WTC11 (cell line): ENCODE data around the gene DPYSL4. TPM values are rescaled to one million over a fixed set of nuclear protein-coding genes. Genes with fewer than 3 reads are reported as not detected.

Experiments
- ATAC-seq: fragments of 200-7000 bp; cut with Tn5 transposase; 2 replicates; pipeline ENCODE4 v1.10.0; 2021; ENCODE audit warnings: mild to moderate bottlenecking, moderate library complexity
- CTCF ChIA-PET: fragments of 300-600 bp; sonication (Branson Sonifier 250); formaldehyde crosslinking; loops from one replicate; lab custom pipeline; 2021; ENCODE audit warnings: antibody characterized with exemption; lab: Charles Lee
- POLR2A ChIA-PET: fragments of 350-600 bp; sonication (Branson Sonifier 250); formaldehyde crosslinking; loops from one replicate; lab custom pipeline; 2021; ENCODE audit warnings: antibody characterized with exemption; lab: Charles Lee
- DNase-seq: peaks from one replicate; pipeline ENCODE4 v3.0.0; 2021; ENCODE audit warnings: low spot score
- H3K27ac Mint-ChIP-seq: 2 replicates; pipeline ENCODE4 v1.8.0; 2021; ENCODE audit warnings: mixed read lengths
- H3K27me3 Mint-ChIP-seq: 2 replicates; pipeline ENCODE4 v1.8.0; 2021; ENCODE audit warnings: low read depth, mild to moderate bottlenecking, moderate library complexity, mixed read lengths
- H3K36me3 Mint-ChIP-seq: 2 replicates; pipeline ENCODE4 v1.8.0; 2021; ENCODE audit warnings: mixed read lengths
- H3K4me1 Mint-ChIP-seq: 2 replicates; pipeline ENCODE4 v1.8.0; 2022; ENCODE audit warnings: mixed read lengths
- H3K4me3 Mint-ChIP-seq: 2 replicates; pipeline ENCODE4 v1.8.0; 2021; ENCODE audit warnings: mild to moderate bottlenecking, moderate library complexity, mixed read lengths
- H3K9me3 Mint-ChIP-seq: 2 replicates; pipeline ENCODE4 v1.8.0; 2021; ENCODE audit warnings: mixed read lengths
- ATF6 ChIP-seq: sonication (generic); formaldehyde crosslinking; IDR thresholded peaks from 2 replicates; pipeline ENCODE4 v1.8.1; 2023; ENCODE audit warnings: mild to moderate bottlenecking, missing genetic modification reagents
- ELF4 ChIP-seq: sonication (generic); formaldehyde crosslinking; IDR thresholded peaks from 2 replicates; pipeline ENCODE4 v1.8.1; 2022; ENCODE audit warnings: low read depth, mild to moderate bottlenecking, moderate library complexity, missing genetic modification reagents
- JAZF1 ChIP-seq: fragments of 250-450 bp; sonication (Bioruptor Pico); IDR thresholded peaks from 2 replicates; pipeline ENCODE4 v1.9.0; 2021; ENCODE audit warnings: moderate library complexity, mild to moderate bottlenecking, inconsistent platforms
- NFE2L1 ChIP-seq: sonication (generic); formaldehyde crosslinking; IDR thresholded peaks from 2 replicates; pipeline ENCODE4 v1.8.1; 2023; ENCODE audit warnings: missing genetic modification reagents
- NR2C2 ChIP-seq: sonication (generic); formaldehyde crosslinking; IDR thresholded peaks from 2 replicates; pipeline ENCODE4 v1.8.0; 2022; ENCODE audit warnings: mild to moderate bottlenecking, missing genetic modification reagents
- RELA ChIP-seq: sonication (generic); formaldehyde crosslinking; IDR thresholded peaks from 2 replicates; pipeline ENCODE4 v1.8.1; 2022; ENCODE audit warnings: missing genetic modification reagents, mild to moderate bottlenecking, borderline replicate concordance
- TCF7 ChIP-seq: sonication (generic); formaldehyde crosslinking; IDR thresholded peaks from 2 replicates; pipeline ENCODE4 v1.8.0; 2022; ENCODE audit warnings: mild to moderate bottlenecking, low read depth, missing genetic modification reagents, moderate library complexity
- ZNF263 ChIP-seq: sonication (generic); formaldehyde crosslinking; IDR thresholded peaks from 2 replicates; pipeline ENCODE4 v1.8.1; 2022; ENCODE audit warnings: low read depth, mild to moderate bottlenecking, moderate library complexity, missing genetic modification reagents
- ZNF396 ChIP-seq: fragments of 250-450 bp; sonication (Bioruptor Pico); IDR thresholded peaks from 2 replicates; pipeline ENCODE4 v1.8.0; 2021; ENCODE audit warnings: mild to moderate bottlenecking, moderate library complexity, borderline replicate concordance
- total RNA-seq: library from RNA; stranded (reverse); gene quantifications from 3 replicates; pipeline ENCODE4 v1.2.3, GENCODE V29; 2021
- TF ChIP-seq, protein P1 (sequence below): fragments of 250-450 bp; sonication (Bioruptor Pico); IDR thresholded peaks from 2 replicates; pipeline ENCODE4 v1.9.0; 2021; ENCODE audit warnings: mild to moderate bottlenecking
- TF ChIP-seq, protein P2 (sequence below): sonication (generic); formaldehyde crosslinking; IDR thresholded peaks from 2 replicates; pipeline ENCODE4 v1.8.1; 2022; ENCODE audit warnings: missing genetic modification reagents, borderline replicate concordance
- TF ChIP-seq, protein P3 (sequence below): sonication (generic); formaldehyde crosslinking; IDR thresholded peaks from 2 replicates; pipeline ENCODE4 v1.8.1; 2023; ENCODE audit warnings: mild to moderate bottlenecking, missing genetic modification reagents
- TF ChIP-seq, protein P4 (sequence below): sonication (generic); formaldehyde crosslinking; IDR thresholded peaks from 2 replicates; pipeline ENCODE4 v1.8.0; 2022; ENCODE audit warnings: mild to moderate bottlenecking, missing genetic modification reagents

The DPYSL4 gene
- total RNA-seq, 1 experiment from 2014 or later, result 17.0 TPM

DNA sequence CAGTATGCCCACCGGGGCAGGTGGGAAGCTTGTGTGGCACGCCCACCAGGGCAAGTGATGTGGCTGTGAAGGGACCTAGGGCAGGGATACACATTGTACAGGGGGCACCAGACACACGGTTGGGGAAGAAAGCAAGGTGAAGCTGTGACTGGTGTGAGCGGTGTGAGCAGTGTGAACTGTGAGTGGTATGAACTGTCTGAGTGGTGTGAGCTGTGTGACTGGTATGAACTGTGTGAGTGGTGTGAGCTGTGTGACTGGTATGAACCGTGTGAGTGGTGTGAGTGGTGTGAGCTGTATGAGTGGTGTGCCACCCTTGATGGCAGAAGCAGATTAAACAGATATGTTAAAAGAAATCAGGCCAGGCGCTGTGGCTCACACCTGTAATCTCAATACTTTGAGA is 48.1 kb downstream of the DPYSL4 start:
- CTCF ChIA-PET, result interaction anchor here (0.6 to 2.1 kb wide), 2 partner anchors 126 to 444 kb away, joined by 3 to 9 read pairs; no protein-coding TSS in a partner anchor
- no peak for ATAC-seq

DNA sequence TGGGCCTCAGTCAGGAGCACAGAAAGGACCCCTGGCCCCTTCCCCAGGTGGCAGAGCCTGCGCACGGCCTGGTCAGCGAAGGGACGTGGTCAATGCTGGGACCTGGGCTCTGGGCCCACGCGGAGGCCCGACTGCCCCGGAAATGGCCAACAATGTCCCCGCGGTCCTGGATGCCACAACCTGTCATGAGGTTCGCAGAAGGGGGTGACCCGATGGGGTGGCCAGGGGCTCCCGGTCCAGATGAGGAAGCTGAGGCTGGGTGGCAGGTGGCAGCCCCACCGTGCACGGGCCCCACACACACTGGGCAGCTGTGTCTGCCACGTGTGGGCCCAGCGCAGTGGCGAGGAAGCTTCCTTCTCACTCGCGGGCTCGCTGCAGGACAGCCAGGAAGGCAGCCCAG is 49.4 kb downstream of the DPYSL4 start:
- ATAC-seq (no peak), DNase-seq (no peak)
- POLR2A ChIA-PET, result no interaction called here
- no peak overlapping the region for H3K4me3 Mint-ChIP-seq
- no peaks in the 10 kb centered on the region for H3K9me3 Mint-ChIP-seq
- H3K4me1 Mint-ChIP-seq, result no peaks in the 10 kb centered on the region
- TF ChIP-seq ELF4 (CRISPR knock-in tag), result 0 out of 2 replicates have a peak, but pooled peaks have one; percentile 30
- TF ChIP-seq, protein P1, sequence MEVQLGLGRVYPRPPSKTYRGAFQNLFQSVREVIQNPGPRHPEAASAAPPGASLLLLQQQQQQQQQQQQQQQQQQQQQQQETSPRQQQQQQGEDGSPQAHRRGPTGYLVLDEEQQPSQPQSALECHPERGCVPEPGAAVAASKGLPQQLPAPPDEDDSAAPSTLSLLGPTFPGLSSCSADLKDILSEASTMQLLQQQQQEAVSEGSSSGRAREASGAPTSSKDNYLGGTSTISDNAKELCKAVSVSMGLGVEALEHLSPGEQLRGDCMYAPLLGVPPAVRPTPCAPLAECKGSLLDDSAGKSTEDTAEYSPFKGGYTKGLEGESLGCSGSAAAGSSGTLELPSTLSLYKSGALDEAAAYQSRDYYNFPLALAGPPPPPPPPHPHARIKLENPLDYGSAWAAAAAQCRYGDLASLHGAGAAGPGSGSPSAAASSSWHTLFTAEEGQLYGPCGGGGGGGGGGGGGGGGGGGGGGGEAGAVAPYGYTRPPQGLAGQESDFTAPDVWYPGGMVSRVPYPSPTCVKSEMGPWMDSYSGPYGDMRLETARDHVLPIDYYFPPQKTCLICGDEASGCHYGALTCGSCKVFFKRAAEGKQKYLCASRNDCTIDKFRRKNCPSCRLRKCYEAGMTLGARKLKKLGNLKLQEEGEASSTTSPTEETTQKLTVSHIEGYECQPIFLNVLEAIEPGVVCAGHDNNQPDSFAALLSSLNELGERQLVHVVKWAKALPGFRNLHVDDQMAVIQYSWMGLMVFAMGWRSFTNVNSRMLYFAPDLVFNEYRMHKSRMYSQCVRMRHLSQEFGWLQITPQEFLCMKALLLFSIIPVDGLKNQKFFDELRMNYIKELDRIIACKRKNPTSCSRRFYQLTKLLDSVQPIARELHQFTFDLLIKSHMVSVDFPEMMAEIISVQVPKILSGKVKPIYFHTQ (CRISPR knock-in tag), result no peak
- no peak overlapping the region for H3K27ac Mint-ChIP-seq
- H3K36me3 Mint-ChIP-seq, result no peaks in the 10 kb centered on the region
- H3K27me3 Mint-ChIP-seq, result no peaks in the 10 kb centered on the region
- CTCF ChIA-PET, result no interaction called here

More for the DNA sequence above, 48.1 kb downstream of the DPYSL4 start:
- POLR2A ChIA-PET, result no interaction called here
- H3K9me3 Mint-ChIP-seq, result no peaks in the 10 kb centered on the region
- no peak for TF ChIP-seq TCF7 (CRISPR knock-in tag)
- no peak for TF ChIP-seq ATF6
- TF ChIP-seq RELA (CRISPR knock-in tag), result no peak
- no peak for TF ChIP-seq JAZF1
- TF ChIP-seq, all 79 proteins: peak for 0
- no peaks in the 10 kb centered on the region for H3K36me3 Mint-ChIP-seq
- no peak overlapping the region for H3K4me3 Mint-ChIP-seq
- H3K27ac Mint-ChIP-seq, result no peak overlapping the region
- no peak for DNase-seq
- peaks cover under 1% of the 10 kb centered on the region for H3K4me1 Mint-ChIP-seq
- no peaks in the 10 kb centered on the region for H3K27me3 Mint-ChIP-seq

- TF ChIP-seq, protein P2, sequence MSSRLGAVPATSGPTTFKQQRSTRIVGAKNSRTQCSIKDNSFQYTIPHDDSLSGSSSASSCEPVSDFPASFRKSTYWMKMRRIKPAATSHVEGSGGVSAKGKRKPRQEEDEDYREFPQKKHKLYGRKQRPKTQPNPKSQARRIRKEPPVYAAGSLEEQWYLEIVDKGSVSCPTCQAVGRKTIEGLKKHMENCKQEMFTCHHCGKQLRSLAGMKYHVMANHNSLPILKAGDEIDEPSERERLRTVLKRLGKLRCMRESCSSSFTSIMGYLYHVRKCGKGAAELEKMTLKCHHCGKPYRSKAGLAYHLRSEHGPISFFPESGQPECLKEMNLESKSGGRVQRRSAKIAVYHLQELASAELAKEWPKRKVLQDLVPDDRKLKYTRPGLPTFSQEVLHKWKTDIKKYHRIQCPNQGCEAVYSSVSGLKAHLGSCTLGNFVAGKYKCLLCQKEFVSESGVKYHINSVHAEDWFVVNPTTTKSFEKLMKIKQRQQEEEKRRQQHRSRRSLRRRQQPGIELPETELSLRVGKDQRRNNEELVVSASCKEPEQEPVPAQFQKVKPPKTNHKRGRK (CRISPR knock-in tag), result no peak
- TF ChIP-seq ZNF263 (CRISPR knock-in tag) (peak; percentile 62; the same call in 1 of the 2 replicates), ZNF396 (no peak), ATF6 (no peak), NR2C2 (CRISPR knock-in tag) (no peak), NFE2L1 (CRISPR knock-in tag) (no peak)
- TF ChIP-seq, protein P3, sequence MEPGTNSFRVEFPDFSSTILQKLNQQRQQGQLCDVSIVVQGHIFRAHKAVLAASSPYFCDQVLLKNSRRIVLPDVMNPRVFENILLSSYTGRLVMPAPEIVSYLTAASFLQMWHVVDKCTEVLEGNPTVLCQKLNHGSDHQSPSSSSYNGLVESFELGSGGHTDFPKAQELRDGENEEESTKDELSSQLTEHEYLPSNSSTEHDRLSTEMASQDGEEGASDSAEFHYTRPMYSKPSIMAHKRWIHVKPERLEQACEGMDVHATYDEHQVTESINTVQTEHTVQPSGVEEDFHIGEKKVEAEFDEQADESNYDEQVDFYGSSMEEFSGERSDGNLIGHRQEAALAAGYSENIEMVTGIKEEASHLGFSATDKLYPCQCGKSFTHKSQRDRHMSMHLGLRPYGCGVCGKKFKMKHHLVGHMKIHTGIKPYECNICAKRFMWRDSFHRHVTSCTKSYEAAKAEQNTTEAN (CRISPR knock-in tag), result no peak
- TF ChIP-seq, protein P4, sequence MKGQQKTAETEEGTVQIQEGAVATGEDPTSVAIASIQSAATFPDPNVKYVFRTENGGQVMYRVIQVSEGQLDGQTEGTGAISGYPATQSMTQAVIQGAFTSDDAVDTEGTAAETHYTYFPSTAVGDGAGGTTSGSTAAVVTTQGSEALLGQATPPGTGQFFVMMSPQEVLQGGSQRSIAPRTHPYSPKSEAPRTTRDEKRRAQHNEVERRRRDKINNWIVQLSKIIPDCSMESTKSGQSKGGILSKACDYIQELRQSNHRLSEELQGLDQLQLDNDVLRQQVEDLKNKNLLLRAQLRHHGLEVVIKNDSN (CRISPR knock-in tag), result no peak
- TF ChIP-seq, all 79 proteins: peak for 1
- DNase-seq, result no peak
Observed at GRCh38 chr10:132236881-132237280, 50.1 kb downstream of the DPYSL4 start.

More at GRCh38 chr10:132236881-132237280, 50.1 kb downstream of the DPYSL4 start:
- ChIA-PET POLR2A (no interaction called here), CTCF (interaction anchor here (1.0 to 1.2 kb wide), 2 partner anchors 15 to 124 kb away, joined by 3 read pairs; no protein-coding TSS in a partner anchor)
- H3K27me3 Mint-ChIP-seq, result no peaks in the 10 kb centered on the region
- no peak overlapping the region for H3K27ac Mint-ChIP-seq
- H3K4me3 Mint-ChIP-seq, result no peak overlapping the region
- H3K36me3 Mint-ChIP-seq, result no peaks in the 10 kb centered on the region
- H3K9me3 Mint-ChIP-seq, result no peaks in the 10 kb centered on the region
- no peak for ATAC-seq
- no peaks in the 10 kb centered on the region for H3K4me1 Mint-ChIP-seq
